ENCODE data around the gene DCPS. TPM values are rescaled to one million over a fixed set of nuclear protein-coding genes. Genes with fewer than 3 reads are reported as not detected.
"Not testable (repeated sequence)": the region's sequence is repeated elsewhere in the genome, so short reads cannot be mapped to it uniquely, and the experiment has no call there.

Gene DCPS
- total RNA-seq, 6 experiments from 2014 or later: 19.0 to 26.6 (median 24.3) TPM

- not testable (repeated sequence) for H3K27me3 Mint-ChIP-seq (ENCODE audit: insufficient read depth); H3K4me3 Mint-ChIP-seq; H3K36me3 Mint-ChIP-seq (ENCODE audit: low read depth); H3K27ac Mint-ChIP-seq; H3K4me1 Mint-ChIP-seq (ENCODE audit: low read depth); H3K9me3 Mint-ChIP-seq; DNase-seq
- TF ChIP-seq CTCF (IDR thresholded peaks at IDR 0.05): peak; percentile 34; the same call in 1 of the 2 replicates
These were observed 63.2 kb downstream of the DCPS start for GRCh38 chr11:126366823-126367654.

GRCh38 chr11:126367806-126368205, 63.9 kb downstream of the DCPS start:
- not testable (repeated sequence) for H3K27me3 Mint-ChIP-seq (ENCODE audit: insufficient read depth); H3K4me1 Mint-ChIP-seq (ENCODE audit: low read depth); H3K36me3 Mint-ChIP-seq (ENCODE audit: low read depth); H3K27ac Mint-ChIP-seq; H3K4me3 Mint-ChIP-seq; DNase-seq; H3K9me3 Mint-ChIP-seq

- H3K36me3 Mint-ChIP-seq (ENCODE audit: low read depth); H3K4me1 Mint-ChIP-seq (ENCODE audit: low read depth); H3K4me3 Mint-ChIP-seq; DNase-seq; H3K9me3 Mint-ChIP-seq; H3K27ac Mint-ChIP-seq; H3K27me3 Mint-ChIP-seq (ENCODE audit: insufficient read depth): not testable (repeated sequence)
These were observed 64.7 kb downstream of the DCPS start for GRCh38 chr11:126368336-126369119.

GRCh38 chr11:126370016-126370415, 66.2 kb downstream of the DCPS start:
- no peaks in the 10 kb centered on the region for H3K36me3 Mint-ChIP-seq (ENCODE audit: low read depth)
- H3K27me3 Mint-ChIP-seq (ENCODE audit: insufficient read depth): no peaks in the 10 kb centered on the region
- H3K9me3 Mint-ChIP-seq: no peaks in the 10 kb centered on the region
- no peak for TF ChIP-seq CTCF (IDR thresholded peaks at IDR 0.05)
- no peak overlapping the region for H3K27ac Mint-ChIP-seq
- no peak for DNase-seq
- no peak overlapping the region for H3K4me3 Mint-ChIP-seq
- H3K4me1 Mint-ChIP-seq (ENCODE audit: low read depth): peaks cover 19% of the 10 kb centered on the region

GRCh38 chr11:126371595-126371994, 67.7 kb downstream of the DCPS start:
- no peak for TF ChIP-seq CTCF (IDR thresholded peaks at IDR 0.05)
- H3K4me3 Mint-ChIP-seq: no peak overlapping the region
- H3K27ac Mint-ChIP-seq: no peak overlapping the region

GRCh38 chr11:126373389-126374066, 69.7 kb downstream of the DCPS start:
- not testable (repeated sequence) for H3K9me3 Mint-ChIP-seq; H3K36me3 Mint-ChIP-seq (ENCODE audit: low read depth); H3K27me3 Mint-ChIP-seq (ENCODE audit: insufficient read depth); DNase-seq
- Mint-ChIP-seq H3K4me3 (peak overlapping the region; percentile 51), H3K4me1 (ENCODE audit: low read depth) (peaks cover 34% of the 10 kb centered on the region), H3K27ac (peak overlapping the region; percentile 48; the same call in 1 of the 2 replicates)

More at GRCh38 chr11:126371595-126371994, 67.7 kb downstream of the DCPS start:
- no peaks in the 10 kb centered on the region for H3K27me3 Mint-ChIP-seq (ENCODE audit: insufficient read depth)
- H3K4me1 Mint-ChIP-seq (ENCODE audit: low read depth): peaks cover 34% of the 10 kb centered on the region
- no peaks in the 10 kb centered on the region for H3K9me3 Mint-ChIP-seq
- DNase-seq: no peak
- H3K36me3 Mint-ChIP-seq (ENCODE audit: low read depth): no peaks in the 10 kb centered on the region

- not testable (repeated sequence) for H3K27ac Mint-ChIP-seq; H3K36me3 Mint-ChIP-seq (ENCODE audit: low read depth); H3K9me3 Mint-ChIP-seq; H3K4me3 Mint-ChIP-seq; DNase-seq; H3K27me3 Mint-ChIP-seq (ENCODE audit: insufficient read depth)
- peaks cover 34% of the 10 kb centered on the region for H3K4me1 Mint-ChIP-seq (ENCODE audit: low read depth)
These were observed 70.9 kb downstream of the DCPS start for GRCh38 chr11:126374562-126375300.
